ENCODE results near the gene STOX2. TPM values are rescaled to one million over a fixed set of nuclear protein-coding genes. Genes with fewer than 3 reads are reported as not detected.

Gene STOX2
- total and polyA plus RNA-seq, 7 experiments from 2014 or later = not detected

DNA sequence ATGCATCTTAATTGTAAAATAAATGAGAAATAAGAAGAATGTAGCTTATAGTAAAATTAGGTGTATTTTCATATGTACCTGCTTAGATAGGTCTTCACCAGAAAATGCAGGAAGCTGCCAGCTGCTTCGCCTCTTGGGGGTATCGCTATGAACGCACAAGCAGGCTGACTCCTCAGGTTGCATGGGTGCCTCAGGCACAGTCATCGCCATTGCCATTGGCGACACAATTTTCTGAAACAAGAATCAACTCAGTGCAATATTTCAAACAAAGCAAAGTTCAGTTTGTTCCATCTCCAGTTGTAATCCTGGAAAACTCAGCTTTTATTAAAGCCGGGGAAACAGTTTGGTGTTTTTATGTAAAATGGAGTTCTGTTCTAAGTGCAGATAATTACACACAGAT, 29.7 kb downstream of the STOX2 start:
- ChIA-PET POLR2A (no interaction called here), CTCF (no interaction called here)
- intact Hi-C loops (cut with micrococcal nuclease) = no loop called here
- H3K9me3 Mint-ChIP-seq = no peaks in the 10 kb centered on the region
- Histone ChIP-seq H3K27ac (ENCODE audit: low read depth, low read length) (no peak overlapping the region), H3K36me3 (ENCODE audit: control insufficient read depth in 2 of 3, insufficient read depth in 3 of 3, low read length in 3 of 3) (no peaks in the 10 kb centered on the region), H3K9me3 (ENCODE audit: control insufficient read depth in 2 of 3, low read length in 3 of 3) (no peaks in the 10 kb centered on the region), H3K27me3 (ENCODE audit: control insufficient read depth in 2 of 2, insufficient read depth in 2 of 2, low read length in 2 of 2) (no peaks in the 10 kb centered on the region), H3K4me1 (ENCODE audit: control insufficient read depth in 2 of 2, insufficient read depth in 2 of 2, low read length in 2 of 2) (no peaks in the 10 kb centered on the region), H3K4me3 (ENCODE audit: low read length) (no peak overlapping the region)
- H3K36me3 Mint-ChIP-seq = no peaks in the 10 kb centered on the region
- no peak overlapping the region for H3K27ac Mint-ChIP-seq
- ATAC-seq (no peak), DNase-seq (no peak)
- H3K4me3 Mint-ChIP-seq = no peak overlapping the region
- H3K4me1 Mint-ChIP-seq = no peaks in the 10 kb centered on the region
- peaks cover 6 to 16% (median 13%) of the 10 kb centered on the region in 5 donors for H3K27me3 Mint-ChIP-seq

DNA sequence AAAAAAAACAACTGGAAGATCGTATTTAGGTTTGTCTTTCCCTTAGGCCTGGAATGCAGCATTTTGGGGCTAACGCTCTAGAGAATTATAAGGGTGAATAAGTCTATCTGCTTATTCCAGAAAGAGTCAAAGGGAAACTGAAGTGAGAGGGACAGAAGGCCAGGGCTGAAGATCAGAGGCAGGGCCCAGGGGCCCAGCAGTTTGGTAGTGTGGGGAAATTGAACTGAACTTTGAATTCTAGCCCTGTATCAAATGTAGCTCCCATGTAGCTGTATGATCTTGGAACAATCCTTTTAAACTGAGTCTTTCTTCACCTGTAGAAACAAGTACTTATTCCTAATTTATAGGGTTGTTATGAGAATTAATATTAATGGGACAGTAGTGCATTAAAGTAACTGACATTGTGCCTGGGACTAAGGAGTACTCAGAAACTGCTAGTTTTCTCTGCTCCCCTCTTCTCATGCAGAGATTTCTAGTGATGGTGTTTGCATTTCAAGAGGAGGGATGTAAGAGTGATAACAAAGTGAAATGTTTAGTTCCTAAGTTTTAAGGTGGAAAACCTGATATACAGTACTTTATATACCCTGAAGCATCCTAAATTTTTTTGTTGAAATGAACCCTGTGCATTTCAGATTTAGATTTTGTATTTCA, 30.4 kb downstream of the STOX2 start:
- ChIA-PET CTCF (no interaction called here), POLR2A (no interaction called here)
- H3K4me3 Mint-ChIP-seq = no peak overlapping the region
- Histone ChIP-seq H3K27me3 (ENCODE audit: control insufficient read depth in 2 of 2, insufficient read depth in 2 of 2, low read length in 2 of 2) (no peaks in the 10 kb centered on the region), H3K4me3 (ENCODE audit: low read length) (no peak overlapping the region), H3K9me3 (ENCODE audit: control insufficient read depth in 2 of 3, low read length in 3 of 3) (no peaks in the 10 kb centered on the region), H3K27ac (ENCODE audit: low read depth, low read length) (no peak overlapping the region), H3K4me1 (ENCODE audit: control insufficient read depth in 2 of 2, insufficient read depth in 2 of 2, low read length in 2 of 2) (no peaks in the 10 kb centered on the region), H3K36me3 (ENCODE audit: control insufficient read depth in 2 of 3, insufficient read depth in 3 of 3, low read length in 3 of 3) (no peaks in the 10 kb centered on the region)
- H3K27ac Mint-ChIP-seq = no peak overlapping the region
- DNase-seq (no peak), ATAC-seq (no peak)
- H3K36me3 Mint-ChIP-seq = no peaks in the 10 kb centered on the region
- intact Hi-C loops (cut with micrococcal nuclease) = no loop called here
- no peaks in the 10 kb centered on the region for H3K9me3 Mint-ChIP-seq
- H3K27me3 Mint-ChIP-seq = peaks cover 6 to 16% (median 13%) of the 10 kb centered on the region in 5 donors
- H3K4me1 Mint-ChIP-seq = no peaks in the 10 kb centered on the region

DNA sequence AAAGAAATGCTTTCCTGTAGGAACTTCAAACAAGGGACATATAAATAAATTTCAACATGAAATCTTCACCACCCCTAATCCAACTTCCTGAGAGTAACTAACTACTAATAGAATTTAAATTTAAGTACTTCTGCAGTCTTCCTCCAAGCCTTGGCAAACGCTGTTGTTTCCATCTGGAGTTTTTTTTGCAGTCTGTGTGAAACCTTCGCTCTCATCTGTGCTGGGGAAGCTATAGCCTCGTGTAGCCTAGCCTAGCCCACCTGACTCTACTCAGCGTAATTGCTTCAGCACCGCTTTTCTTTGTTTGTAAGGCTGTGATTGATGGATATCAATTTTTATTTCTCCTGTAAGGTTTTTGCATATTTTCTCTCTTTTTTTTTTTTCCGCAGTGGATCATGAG, 30.9 kb downstream of the STOX2 start:
- Mint-ChIP-seq H3K27me3 (peaks cover 9 to 21% (median 13%) of the 10 kb centered on the region in 5 donors), H3K4me1 (no peaks in the 10 kb centered on the region), H3K36me3 (no peaks in the 10 kb centered on the region), H3K9me3 (no peaks in the 10 kb centered on the region), H3K27ac (no peak overlapping the region), H3K4me3 (no peak overlapping the region)
- Histone ChIP-seq H3K27ac (ENCODE audit: low read depth, low read length) (no peak overlapping the region), H3K9me3 (ENCODE audit: control insufficient read depth in 2 of 3, low read length in 3 of 3) (no peaks in the 10 kb centered on the region), H3K36me3 (ENCODE audit: control insufficient read depth in 2 of 3, insufficient read depth in 3 of 3, low read length in 3 of 3) (no peaks in the 10 kb centered on the region), H3K4me3 (ENCODE audit: low read length) (no peak overlapping the region), H3K27me3 (ENCODE audit: control insufficient read depth in 2 of 2, insufficient read depth in 2 of 2, low read length in 2 of 2) (no peaks in the 10 kb centered on the region), H3K4me1 (ENCODE audit: control insufficient read depth in 2 of 2, insufficient read depth in 2 of 2, low read length in 2 of 2) (no peaks in the 10 kb centered on the region)
- ATAC-seq = no peak
- no peak for DNase-seq
- intact Hi-C loops (cut with micrococcal nuclease) = no loop called here
- CTCF ChIA-PET = no interaction called here
- POLR2A ChIA-PET = no interaction called here

DNA sequence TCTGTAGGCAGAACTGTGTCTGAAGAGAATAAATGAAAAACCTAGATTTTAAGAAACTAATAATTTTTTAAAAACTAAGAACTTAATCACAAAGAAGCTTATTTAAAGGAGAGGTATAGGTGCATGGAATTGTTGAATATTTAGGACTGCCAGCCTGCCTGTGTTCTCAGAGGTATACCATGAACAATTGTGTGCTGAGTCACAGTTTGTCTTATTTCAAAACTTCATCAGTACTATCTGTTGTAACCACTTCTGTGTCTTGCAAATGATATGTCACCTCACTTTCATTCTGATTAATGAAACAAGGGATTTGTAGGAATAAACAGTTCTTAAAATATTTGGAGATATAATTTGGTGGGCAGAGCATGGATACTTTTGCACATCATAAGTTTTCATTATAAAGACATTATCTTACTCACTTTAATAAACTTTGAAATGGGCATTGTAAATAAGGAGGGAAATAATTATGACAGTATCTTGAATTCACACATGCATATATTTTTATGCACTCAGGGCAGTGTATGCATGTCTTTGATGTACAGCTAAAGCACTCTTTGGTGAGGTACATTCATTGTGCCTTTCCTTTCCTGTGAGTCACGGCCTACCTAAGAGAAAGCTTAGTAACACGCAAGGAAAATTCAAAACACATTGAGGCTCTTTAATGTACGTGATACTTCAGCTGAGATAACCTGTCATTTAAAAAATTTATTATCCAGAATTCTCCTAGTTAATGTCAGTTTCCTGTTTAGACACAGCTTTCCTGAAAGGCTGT, 31.7 kb downstream of the STOX2 start:
- POLR2A ChIA-PET = no interaction called here
- no peak overlapping the region for H3K4me3 ChIP-seq (ENCODE audit: low read length)
- no peaks in the 10 kb centered on the region for H3K4me1 ChIP-seq (ENCODE audit: control insufficient read depth in 2 of 2, insufficient read depth in 2 of 2, low read length in 2 of 2)
- Mint-ChIP-seq H3K4me1 (no peaks in the 10 kb centered on the region), H3K9me3 (no peaks in the 10 kb centered on the region), H3K4me3 (no peak overlapping the region), H3K27ac (no peak overlapping the region), H3K36me3 (no peaks in the 10 kb centered on the region), H3K27me3 (peaks cover 8 to 23% (median 11%) of the 10 kb centered on the region in 5 donors)
- H3K36me3 ChIP-seq (ENCODE audit: control insufficient read depth in 2 of 3, insufficient read depth in 3 of 3, low read length in 3 of 3) = no peaks in the 10 kb centered on the region
- no peaks in the 10 kb centered on the region for H3K27me3 ChIP-seq (ENCODE audit: control insufficient read depth in 2 of 2, insufficient read depth in 2 of 2, low read length in 2 of 2)
- H3K9me3 ChIP-seq (ENCODE audit: control insufficient read depth in 2 of 3, low read length in 3 of 3) = no peaks in the 10 kb centered on the region
- no peak for DNase-seq
- intact Hi-C loops (cut with micrococcal nuclease) = no loop called here
- CTCF ChIA-PET = no interaction called here
- ATAC-seq = no peak
- no peak overlapping the region for H3K27ac ChIP-seq (ENCODE audit: low read depth, low read length)

DNA sequence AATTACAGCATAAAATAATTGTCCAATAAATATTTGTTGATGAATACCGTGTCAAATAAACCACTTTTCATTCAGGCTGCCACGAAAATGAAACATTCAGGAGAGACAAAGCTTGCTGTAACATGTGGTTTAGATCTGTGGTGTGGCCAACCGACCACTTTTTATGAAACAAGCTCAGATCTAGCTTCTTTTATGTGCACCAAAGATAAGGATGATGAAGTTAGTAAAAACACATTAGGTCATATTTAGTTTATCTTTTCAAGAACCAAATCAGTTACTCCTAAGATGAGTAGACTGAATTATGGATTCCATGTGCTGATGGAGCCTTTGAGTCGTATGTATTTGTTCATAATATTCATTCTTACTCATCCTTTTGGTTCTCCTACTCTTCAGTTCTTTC, 35.8 kb downstream of the STOX2 start:
- intact Hi-C loops (cut with micrococcal nuclease) = no loop called here
- H3K4me1 Mint-ChIP-seq = no peaks in the 10 kb centered on the region
- H3K9me3 ChIP-seq (ENCODE audit: control insufficient read depth in 2 of 3, low read length in 3 of 3) = no peaks in the 10 kb centered on the region
- H3K4me1 ChIP-seq (ENCODE audit: control insufficient read depth in 2 of 2, insufficient read depth in 2 of 2, low read length in 2 of 2) = no peaks in the 10 kb centered on the region
- no peaks in the 10 kb centered on the region for H3K36me3 ChIP-seq (ENCODE audit: control insufficient read depth in 2 of 3, insufficient read depth in 3 of 3, low read length in 3 of 3)
- H3K27ac ChIP-seq (ENCODE audit: low read depth, low read length) = no peak overlapping the region
- no peak for DNase-seq
- H3K4me3 ChIP-seq (ENCODE audit: low read length) = no peak overlapping the region
- no peaks in the 10 kb centered on the region for H3K27me3 ChIP-seq (ENCODE audit: control insufficient read depth in 2 of 2, insufficient read depth in 2 of 2, low read length in 2 of 2)
- ATAC-seq = no peak
- H3K4me3 Mint-ChIP-seq = no peak overlapping the region
- no peaks in the 10 kb centered on the region for H3K9me3 Mint-ChIP-seq
- ChIA-PET CTCF (no interaction called here), POLR2A (no interaction called here)
- H3K27ac Mint-ChIP-seq = no peak overlapping the region
- H3K36me3 Mint-ChIP-seq = no peaks in the 10 kb centered on the region
- H3K27me3 Mint-ChIP-seq = peaks cover 5 to 25% (median 17%) of the 10 kb centered on the region in 5 donors

DNA sequence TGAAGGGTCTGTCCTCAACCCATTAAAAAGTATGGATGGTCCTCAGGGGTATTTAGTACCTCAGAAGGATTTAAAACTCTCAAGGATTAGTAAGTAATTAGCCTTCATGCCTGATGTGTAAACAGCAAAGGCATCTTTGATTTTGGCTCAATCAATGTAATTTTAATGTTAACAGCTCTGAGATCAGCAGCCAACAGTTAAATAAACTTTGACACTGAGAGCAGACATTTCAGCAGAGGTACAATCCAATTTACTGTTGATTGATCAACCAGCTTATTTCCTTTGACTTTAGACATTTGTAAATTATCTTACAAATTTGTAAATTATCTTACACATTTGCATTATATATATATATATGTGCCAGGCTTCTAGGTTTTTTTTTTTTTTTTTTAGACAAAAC, 36.9 kb downstream of the STOX2 start:
- H3K27ac Mint-ChIP-seq = no peak overlapping the region
- ChIA-PET POLR2A (no interaction called here), CTCF (no interaction called here)
- H3K4me1 Mint-ChIP-seq = no peaks in the 10 kb centered on the region
- Histone ChIP-seq H3K27ac (ENCODE audit: low read depth, low read length) (no peak overlapping the region), H3K27me3 (ENCODE audit: control insufficient read depth in 2 of 2, insufficient read depth in 2 of 2, low read length in 2 of 2) (no peaks in the 10 kb centered on the region), H3K4me1 (ENCODE audit: control insufficient read depth in 2 of 2, insufficient read depth in 2 of 2, low read length in 2 of 2) (no peaks in the 10 kb centered on the region), H3K9me3 (ENCODE audit: control insufficient read depth in 2 of 3, low read length in 3 of 3) (no peaks in the 10 kb centered on the region), H3K4me3 (ENCODE audit: low read length) (no peak overlapping the region), H3K36me3 (ENCODE audit: control insufficient read depth in 2 of 3, insufficient read depth in 3 of 3, low read length in 3 of 3) (no peaks in the 10 kb centered on the region)
- peaks cover 5 to 25% (median 13%) of the 10 kb centered on the region in 5 donors for H3K27me3 Mint-ChIP-seq
- H3K9me3 Mint-ChIP-seq = peaks cover 0 to 2% (median 0%) of the 10 kb centered on the region in 11 donors
- H3K36me3 Mint-ChIP-seq = no peaks in the 10 kb centered on the region
- DNase-seq (no peak), ATAC-seq (no peak)
- intact Hi-C loops (cut with micrococcal nuclease) = no loop called here
- H3K4me3 Mint-ChIP-seq = no peak overlapping the region

DNA sequence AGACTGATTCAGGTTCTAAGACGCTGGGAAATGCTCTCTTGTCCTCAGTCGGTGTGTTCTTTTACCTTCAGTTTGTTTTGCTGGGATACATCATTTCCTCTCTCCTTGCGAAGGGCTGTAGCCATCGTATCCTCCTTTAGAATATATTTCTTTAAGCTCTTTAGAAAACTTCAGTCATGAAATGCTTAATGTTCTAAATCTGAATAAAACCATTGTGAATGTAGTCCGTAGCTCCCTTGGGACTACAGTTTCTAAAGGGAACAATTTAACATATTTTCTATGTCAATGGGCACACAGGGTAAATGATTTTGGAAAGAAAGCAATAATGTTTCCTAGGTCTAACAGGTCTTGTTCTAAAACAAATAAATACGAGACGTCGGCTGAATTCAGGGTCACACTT, 40.6 kb downstream of the STOX2 start:
- Histone ChIP-seq H3K36me3 (ENCODE audit: control insufficient read depth in 2 of 3, insufficient read depth in 3 of 3, low read length in 3 of 3) (no peaks in the 10 kb centered on the region), H3K9me3 (ENCODE audit: control insufficient read depth in 2 of 3, low read length in 3 of 3) (no peaks in the 10 kb centered on the region), H3K4me3 (ENCODE audit: low read length) (no peak overlapping the region), H3K27ac (ENCODE audit: low read depth, low read length) (no peak overlapping the region), H3K4me1 (ENCODE audit: control insufficient read depth in 2 of 2, insufficient read depth in 2 of 2, low read length in 2 of 2) (no peaks in the 10 kb centered on the region), H3K27me3 (ENCODE audit: control insufficient read depth in 2 of 2, insufficient read depth in 2 of 2, low read length in 2 of 2) (no peaks in the 10 kb centered on the region)
- Mint-ChIP-seq H3K36me3 (no peaks in the 10 kb centered on the region), H3K4me1 (no peaks in the 10 kb centered on the region), H3K27me3 (peaks cover 8 to 39% (median 19%) of the 10 kb centered on the region in 5 donors), H3K4me3 (no peak overlapping the region), H3K9me3 (peaks cover 0 to 2% (median 0%) of the 10 kb centered on the region in 11 donors), H3K27ac (no peak overlapping the region)
- ATAC-seq = no peak
- ChIA-PET CTCF (no interaction called here), POLR2A (no interaction called here)
- intact Hi-C loops (cut with micrococcal nuclease) = no loop called here
- no peak for DNase-seq

Measured in naive thymus-derived CD4-positive, alpha-beta T cell (primary cell).